ENCODE measurements around the gene TMEM220.
"Not testable (repeated sequence)": the region's sequence is repeated elsewhere in the genome, so short reads cannot be mapped to it uniquely, and the experiment has no call there.

Gene TMEM220

GRCh38 chr17:10755592-10756127 is 25.8 kb upstream of the TMEM220 start:
- in situ Hi-C loops (cut with MboI; ENCODE audit: low sequenced_read_pairs), result no loop called here

- in situ Hi-C loops (cut with MboI; ENCODE audit: low sequenced_read_pairs), result no loop called here
These were observed 25.2 kb upstream of the TMEM220 start for GRCh38 chr17:10754861-10755591.

- in situ Hi-C loops (cut with MboI; ENCODE audit: low sequenced_read_pairs), result no loop called here
These were observed 24.3 kb upstream of the TMEM220 start for GRCh38 chr17:10754109-10754508.

- in situ Hi-C loops (cut with MboI; ENCODE audit: low sequenced_read_pairs), result no loop called here
These were observed 22.9 kb upstream of the TMEM220 start for GRCh38 chr17:10752696-10753095.

GRCh38 chr17:10751563-10751962 is 21.7 kb upstream of the TMEM220 start:
- in situ Hi-C loops (cut with MboI; ENCODE audit: low sequenced_read_pairs), result no loop called here

GRCh38 chr17:10750210-10750609 is 20.4 kb upstream of the TMEM220 start:
- in situ Hi-C loops (cut with MboI; ENCODE audit: low sequenced_read_pairs), result no loop called here

- in situ Hi-C loops (cut with MboI; ENCODE audit: low sequenced_read_pairs), result no loop called here
These were observed 18.8 kb upstream of the TMEM220 start for GRCh38 chr17:10748531-10749181.

- in situ Hi-C loops (cut with MboI; ENCODE audit: low sequenced_read_pairs), result no loop called here
These were observed 15.4 kb upstream of the TMEM220 start for GRCh38 chr17:10745231-10745630.

- in situ Hi-C loops (cut with MboI; ENCODE audit: low sequenced_read_pairs), result no loop called here
These were observed 14.7 kb upstream of the TMEM220 start for GRCh38 chr17:10744501-10745000.

- in situ Hi-C loops (cut with MboI; ENCODE audit: low sequenced_read_pairs), result no loop called here
These were observed 13.6 kb upstream of the TMEM220 start for GRCh38 chr17:10743316-10744009.

- in situ Hi-C loops (cut with MboI; ENCODE audit: low sequenced_read_pairs), result no loop called here
These were observed 12.6 kb upstream of the TMEM220 start for GRCh38 chr17:10742431-10742830.

GRCh38 chr17:10741416-10742135 is 11.8 kb upstream of the TMEM220 start:
- in situ Hi-C loops (cut with MboI; ENCODE audit: low sequenced_read_pairs), result no loop called here

GRCh38 chr17:10739386-10739785 is 9.6 kb upstream of the TMEM220 start:
- in situ Hi-C loops (cut with MboI; ENCODE audit: low sequenced_read_pairs), result no loop called here

GRCh38 chr17:10738521-10739258 is 8.9 kb upstream of the TMEM220 start:
- in situ Hi-C loops (cut with MboI; ENCODE audit: low sequenced_read_pairs), result no loop called here

- in situ Hi-C loops (cut with MboI; ENCODE audit: low sequenced_read_pairs), result no loop called here
These were observed 7.9 kb upstream of the TMEM220 start for GRCh38 chr17:10737736-10738135.

GRCh38 chr17:10737168-10737622 is 7.4 kb upstream of the TMEM220 start:
- in situ Hi-C loops (cut with MboI; ENCODE audit: low sequenced_read_pairs), result no loop called here

- in situ Hi-C loops (cut with MboI; ENCODE audit: low sequenced_read_pairs), result no loop called here
These were observed 6.0 kb upstream of the TMEM220 start for GRCh38 chr17:10735821-10736220.

- in situ Hi-C loops (cut with MboI; ENCODE audit: low sequenced_read_pairs), result no loop called here
These were observed 5.4 kb upstream of the TMEM220 start for GRCh38 chr17:10735251-10735650.

GRCh38 chr17:10733666-10734065 is 3.8 kb upstream of the TMEM220 start:
- in situ Hi-C loops (cut with MboI; ENCODE audit: low sequenced_read_pairs), result no loop called here

GRCh38 chr17:10732121-10732520 is 2.3 kb upstream of the TMEM220 start:
- in situ Hi-C loops (cut with MboI; ENCODE audit: low sequenced_read_pairs), result not testable (repeated sequence)

Measured in HL-60/S4 (cell line).